Rectal smooth muscle tissue (tissue), 1 donor: ENCODE measurements around the gene ZNF319.

Source experiments
- H3K27ac ChIP-seq: one replicate; pipeline ENCODE4 v1.7.0; 2013; ENCODE audit warnings: low read depth, low read length, inconsistent platforms
- H3K27me3 ChIP-seq: one replicate; pipeline ENCODE4 v1.7.0; 2013; ENCODE audit warnings: low read length; ENCODE audit not compliant: control insufficient read depth, insufficient read depth
- H3K36me3 ChIP-seq: one replicate; pipeline ENCODE4 v1.7.0; 2013; ENCODE audit warnings: low read length; ENCODE audit not compliant: control insufficient read depth, insufficient read depth
- H3K4me1 ChIP-seq: one replicate; pipeline ENCODE4 v1.7.0; 2013; ENCODE audit warnings: low read length; ENCODE audit not compliant: control insufficient read depth, insufficient read depth
- H3K4me3 ChIP-seq: one replicate; pipeline ENCODE4 v1.7.0; 2013; ENCODE audit warnings: low read length
- H3K9ac ChIP-seq: one replicate; pipeline ENCODE4 v1.7.0; 2013; ENCODE audit warnings: low read length

Gene ZNF319

DNA sequence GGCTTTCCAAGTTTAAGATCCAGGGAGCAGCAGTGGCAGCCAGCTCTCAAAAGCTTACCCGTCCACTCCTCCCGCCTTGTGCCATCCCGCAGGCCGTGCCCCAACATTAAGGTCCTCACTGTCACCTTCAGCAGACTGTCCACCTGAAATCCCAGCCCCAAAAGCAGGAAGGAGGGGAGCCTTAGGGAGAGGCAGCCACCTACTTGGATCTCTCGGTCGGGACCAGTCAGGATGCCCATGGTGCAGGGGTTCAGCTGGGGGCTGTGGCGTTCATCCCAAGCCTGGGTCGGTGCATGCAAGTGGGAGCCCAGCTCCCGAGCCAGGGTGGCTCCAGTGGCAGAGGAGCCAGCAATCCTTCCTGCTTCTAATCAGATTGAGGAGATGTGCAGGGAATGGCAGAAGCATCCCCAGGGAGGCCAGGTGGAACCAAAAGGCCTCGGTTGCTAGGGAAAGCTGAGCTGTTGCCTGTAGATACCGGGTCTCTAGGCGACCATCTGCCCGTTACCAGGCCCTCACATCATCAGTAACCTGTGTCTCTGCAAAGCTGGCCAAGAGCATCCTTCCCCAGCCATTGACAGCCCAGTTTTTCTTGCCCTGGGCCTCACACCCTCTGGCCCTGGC lies 54.2 kb downstream of the ZNF319 start:
- no peaks in the 10 kb centered on the region for H3K4me1 ChIP-seq
- no peak overlapping the region for H3K4me3 ChIP-seq
- H3K36me3 ChIP-seq, result no peaks in the 10 kb centered on the region
- no peak overlapping the region for H3K9ac ChIP-seq
- H3K27ac ChIP-seq, result no peak overlapping the region
- H3K27me3 ChIP-seq, result no peaks in the 10 kb centered on the region

GRCh38 chr16:57945740-57946138 lies 54.7 kb downstream of the ZNF319 start:
- no peak overlapping the region for H3K4me3 ChIP-seq
- no peaks in the 10 kb centered on the region for H3K27me3 ChIP-seq
- no peak overlapping the region for H3K9ac ChIP-seq
- no peak overlapping the region for H3K27ac ChIP-seq
- H3K4me1 ChIP-seq, result no peaks in the 10 kb centered on the region
- no peaks in the 10 kb centered on the region for H3K36me3 ChIP-seq

DNA sequence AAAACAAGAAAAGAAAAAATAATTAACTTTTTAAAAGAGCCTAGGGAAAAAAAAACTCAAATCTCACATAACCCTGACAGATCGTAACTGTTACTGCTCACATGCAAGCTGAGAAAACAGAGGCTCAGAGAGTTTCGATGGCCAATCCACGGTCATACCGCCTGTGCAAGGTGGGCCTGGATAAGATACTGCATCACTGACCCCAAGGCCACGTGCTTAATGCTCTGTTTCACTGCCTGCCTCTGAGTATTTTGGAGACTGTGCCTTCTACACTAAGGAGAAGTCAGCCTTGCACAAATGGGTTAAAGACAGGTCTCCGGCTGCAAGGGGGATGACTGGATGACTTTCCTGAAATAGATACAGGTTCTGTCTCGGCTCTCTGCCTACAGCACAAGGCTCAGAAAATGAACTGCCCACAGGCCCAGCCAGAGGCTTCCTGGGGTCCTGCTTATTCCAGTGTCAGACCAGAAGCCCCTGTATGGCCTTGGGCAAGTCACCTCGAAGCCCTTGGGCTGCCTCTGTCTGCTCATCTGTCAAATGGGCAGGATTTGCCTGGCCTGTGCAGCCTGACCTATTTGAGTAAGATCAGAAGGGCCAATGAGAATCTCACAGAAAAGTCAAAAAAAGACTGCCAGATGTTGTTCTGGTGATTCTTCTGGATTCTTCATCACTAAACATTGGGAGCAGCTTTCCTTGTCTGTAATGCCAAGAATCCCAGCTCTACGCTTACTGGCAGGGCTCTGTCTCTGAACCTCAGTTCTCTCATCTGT lies 55.3 kb downstream of the ZNF319 start:
- Histone ChIP-seq H3K9ac (no peak overlapping the region), H3K27me3 (no peaks in the 10 kb centered on the region), H3K36me3 (no peaks in the 10 kb centered on the region), H3K4me3 (no peak overlapping the region), H3K27ac (no peak overlapping the region), H3K4me1 (no peaks in the 10 kb centered on the region)
